HG03354 (cell line): Measurements from ENCODE around the gene SMURF1.
"Not testable (repeated sequence)": the region's sequence is repeated elsewhere in the genome, so short reads cannot be mapped to it uniquely, and the experiment has no call there.

ENCODE experiments used
- ATAC-seq: cut with Tn5 transposase; IDR thresholded peaks from one replicate; pipeline ENCODE4 v1.9.1; 2021; ENCODE audit warnings: mild to moderate bottlenecking; ENCODE audit not compliant: unreplicated experiment, poor library complexity, severe bottlenecking

Gene SMURF1

DNA sequence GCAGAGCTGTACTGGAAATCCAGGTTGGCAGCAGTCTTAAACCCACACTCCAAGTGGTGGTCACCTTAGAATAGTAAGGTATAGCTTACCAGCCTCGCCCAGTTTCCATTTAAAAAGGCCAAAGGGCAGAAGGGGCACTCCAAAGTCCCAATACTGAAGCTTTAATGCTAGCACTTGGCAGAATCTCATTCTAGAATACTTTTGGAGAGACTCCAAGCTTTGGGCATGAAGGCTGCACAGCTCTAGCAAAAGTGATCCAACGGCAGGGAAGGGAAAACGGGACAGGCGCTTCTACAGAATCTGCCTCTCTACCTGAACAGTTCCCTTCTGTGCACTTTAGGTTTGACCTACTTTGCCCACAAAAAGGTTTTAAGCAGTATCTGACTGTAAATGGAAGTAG, 19.7 kb downstream of the SMURF1 start:
- no peak for ATAC-seq

GRCh38 chr7:99123571-99124033, 20.3 kb downstream of the SMURF1 start:
- ATAC-seq, result no peak

DNA sequence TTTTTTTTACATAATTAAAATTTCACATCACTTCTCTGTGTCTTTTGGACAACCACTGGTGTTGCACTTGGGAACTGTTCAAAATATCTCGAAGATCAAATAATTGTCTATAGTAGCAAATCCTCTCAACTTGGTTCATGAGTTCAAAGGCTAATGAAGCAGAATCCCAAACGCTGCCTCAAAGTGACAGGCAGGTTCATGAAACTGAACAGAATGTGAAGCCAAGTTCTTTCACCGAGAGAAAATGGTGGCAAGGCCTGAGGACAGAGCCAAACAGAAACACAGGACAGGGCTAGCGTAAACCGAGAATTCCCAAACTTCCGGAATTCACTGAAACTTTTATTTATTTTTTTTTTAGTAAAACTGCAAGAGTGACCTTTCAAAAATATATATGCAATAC, 21.1 kb downstream of the SMURF1 start:
- ATAC-seq, result no peak

DNA sequence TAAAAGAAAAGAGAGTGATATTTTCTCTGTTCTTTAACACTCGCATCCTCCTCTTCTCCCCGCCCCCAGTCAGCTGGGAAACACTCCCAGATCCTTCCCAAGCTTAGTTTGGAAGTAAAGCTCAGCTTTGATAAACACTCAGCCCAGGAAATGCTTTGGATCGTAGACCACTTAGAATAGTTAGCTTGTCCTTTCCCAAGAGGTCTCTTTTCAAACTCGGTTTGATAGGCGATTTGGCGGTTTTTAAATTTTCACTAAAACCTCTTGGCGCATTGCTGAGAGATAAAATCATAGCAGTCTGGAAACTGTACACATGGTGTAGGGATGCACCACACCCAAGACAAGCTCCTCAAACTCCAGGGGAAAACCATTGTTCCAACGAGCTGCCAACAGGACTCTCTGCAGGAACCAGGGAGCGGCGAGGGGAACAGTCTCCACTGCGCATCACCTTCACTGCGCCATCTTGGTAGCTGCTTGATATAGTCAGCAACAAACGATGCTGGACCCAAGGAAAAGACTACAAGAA, 22.3 kb downstream of the SMURF1 start:
- no peak for ATAC-seq

GRCh38 chr7:99120916-99121315, 23.0 kb downstream of the SMURF1 start:
- no peak for ATAC-seq

- no peak for ATAC-seq
Measured at GRCh38 chr7:99120501-99120900, 23.4 kb downstream of the SMURF1 start.

DNA sequence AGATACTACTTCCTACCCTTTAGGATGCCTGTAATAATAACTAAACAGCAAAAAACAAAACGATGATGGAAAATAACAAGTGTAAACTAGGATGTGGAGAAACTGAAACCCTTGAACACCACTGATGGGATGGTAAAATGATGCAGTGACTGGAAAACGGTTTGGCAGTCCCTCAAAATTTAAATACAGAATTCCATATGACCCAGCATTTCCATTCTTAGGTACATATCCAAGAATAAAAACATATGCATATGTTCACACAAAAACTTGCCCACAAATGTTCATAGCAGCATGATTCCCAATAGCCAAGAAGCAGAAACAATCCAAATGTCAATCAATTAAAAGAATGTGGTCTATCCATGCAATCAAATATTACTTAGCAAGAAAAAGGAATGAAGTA, 25.8 kb downstream of the SMURF1 start:
- no peak for ATAC-seq

DNA sequence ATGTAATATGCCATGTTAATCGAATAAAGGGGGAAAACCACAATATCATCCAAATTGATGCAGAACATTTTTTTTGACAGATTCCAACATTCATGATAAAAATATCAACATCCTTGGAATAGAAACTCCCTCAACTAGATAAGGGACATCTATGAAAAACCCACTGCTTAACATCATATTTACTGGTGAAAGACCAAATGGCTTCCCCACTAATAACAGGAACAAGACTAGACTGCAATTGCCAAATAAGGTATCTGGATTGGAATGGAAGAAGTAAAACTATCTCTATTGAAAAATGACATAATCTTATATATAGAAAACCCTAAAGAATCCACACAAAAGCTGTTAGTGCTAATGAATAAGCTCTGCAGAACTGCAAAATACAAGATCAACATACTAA, 27.8 kb downstream of the SMURF1 start:
- no peak for ATAC-seq

- no peak for ATAC-seq
Measured at GRCh38 chr7:99115379-99115778, 28.5 kb downstream of the SMURF1 start.

GRCh38 chr7:99112979-99113378, 30.9 kb downstream of the SMURF1 start:
- no peak for ATAC-seq

GRCh38 chr7:99112097-99112496, 31.8 kb downstream of the SMURF1 start:
- ATAC-seq, result peak; percentile 82

- ATAC-seq, result peak; percentile 16
Measured at GRCh38 chr7:99111591-99111990, 32.3 kb downstream of the SMURF1 start.

DNA sequence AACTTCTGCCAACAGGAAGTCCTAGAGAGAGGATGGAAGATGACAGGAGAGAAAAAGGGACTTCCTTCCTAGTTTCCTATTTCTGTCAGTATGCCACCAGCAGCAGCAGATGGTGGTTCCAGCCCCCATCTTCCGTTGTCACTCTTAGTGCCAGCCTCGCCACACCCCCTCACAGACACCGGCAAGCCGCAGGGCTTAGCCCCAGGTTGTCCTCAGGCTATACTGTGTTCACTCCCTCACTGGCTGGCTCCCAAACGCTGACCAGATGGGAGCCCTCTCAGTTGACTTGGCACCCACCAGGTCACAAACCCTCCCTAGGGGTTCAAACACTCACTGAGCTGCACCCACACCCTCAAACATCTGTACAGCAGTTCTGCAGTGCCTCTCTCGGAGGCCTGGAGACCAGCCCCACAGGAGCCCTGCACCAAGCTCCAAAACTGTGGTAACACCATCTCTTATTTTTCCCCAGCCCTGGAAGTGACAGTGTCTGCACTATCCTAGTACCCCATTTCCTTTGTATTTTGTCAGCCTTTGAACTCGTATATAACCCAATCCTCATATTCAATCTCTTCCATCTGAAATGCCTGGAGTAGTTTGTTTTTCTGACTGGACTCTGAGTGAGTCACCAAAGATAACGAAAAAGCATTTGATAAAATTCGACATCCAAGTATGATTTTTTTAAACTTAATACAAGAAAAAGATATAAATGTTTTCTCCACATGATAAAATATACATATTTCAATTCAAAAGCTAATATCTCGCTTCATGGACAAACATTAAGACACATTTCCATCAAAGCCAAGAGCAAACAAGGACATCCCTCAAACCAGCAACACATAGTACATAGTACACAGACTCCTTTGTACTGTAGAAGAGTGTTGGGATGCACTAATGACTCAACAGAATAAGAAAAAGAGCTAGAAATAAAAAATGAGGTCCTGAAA, 34.5 kb downstream of the SMURF1 start:
- ATAC-seq, result no peak

GRCh38 chr7:99108613-99109012, 35.3 kb downstream of the SMURF1 start:
- no peak for ATAC-seq

DNA sequence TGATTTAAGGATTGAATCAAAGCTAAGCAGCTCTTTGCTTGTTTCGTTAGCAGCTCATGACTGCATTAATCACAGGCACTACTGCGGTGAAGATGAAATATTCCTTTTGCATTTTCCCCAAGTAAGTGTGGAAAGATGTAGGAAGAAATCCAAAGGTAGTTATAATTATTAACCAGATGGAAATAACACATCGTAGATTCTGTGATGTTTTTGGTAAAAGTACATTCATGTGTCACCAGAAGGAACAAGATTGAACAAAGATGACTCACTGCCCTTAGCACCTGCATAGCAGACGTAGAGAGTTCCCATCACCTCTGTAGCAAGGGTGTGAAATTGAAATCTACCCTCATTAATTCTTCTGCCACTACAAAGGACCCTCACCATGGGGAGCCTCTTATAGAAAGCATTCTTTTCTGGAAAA, 37.1 kb downstream of the SMURF1 start:
- no peak for ATAC-seq

DNA sequence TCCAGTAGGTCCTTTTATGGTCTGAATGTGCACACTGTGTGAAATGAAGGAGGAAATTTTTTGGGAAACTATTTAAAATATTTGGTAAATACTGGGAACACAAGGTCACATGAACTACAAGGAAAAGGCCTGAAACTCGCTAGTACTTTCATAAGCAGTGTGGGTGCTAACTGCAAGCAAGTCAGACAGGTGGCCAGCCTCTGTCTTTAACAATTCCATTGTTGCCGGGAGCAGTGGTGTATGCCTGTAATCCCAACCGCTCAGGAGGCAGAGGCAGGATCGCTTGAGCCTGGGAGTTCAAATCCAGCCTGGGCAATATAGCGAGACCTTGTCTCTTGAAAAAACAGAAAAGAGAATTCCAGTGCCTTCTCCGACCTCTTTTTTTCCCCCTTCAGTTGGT, 37.5 kb downstream of the SMURF1 start:
- ATAC-seq, result no peak

- ATAC-seq, result no peak
Measured at GRCh38 chr7:99105756-99106155, 38.2 kb downstream of the SMURF1 start.

DNA sequence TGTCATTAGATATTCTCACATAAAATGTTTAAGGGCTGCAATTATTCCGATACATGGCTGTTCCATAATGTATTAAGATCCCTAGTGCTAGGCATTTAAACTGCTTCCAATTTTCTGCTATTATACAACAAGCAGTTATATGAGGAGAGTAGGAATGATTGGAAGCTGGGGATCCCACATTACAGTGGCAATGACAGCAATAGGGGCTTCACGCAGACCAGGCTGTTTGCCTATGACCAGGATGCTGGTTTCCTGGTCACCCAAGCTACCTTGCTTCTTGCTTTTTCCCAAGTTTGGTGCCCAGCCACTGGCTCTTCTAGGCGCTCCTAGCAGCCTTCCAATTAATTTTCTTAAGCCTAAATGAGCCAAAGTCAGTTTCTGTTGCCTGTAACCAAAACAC, 39.3 kb downstream of the SMURF1 start:
- no peak for ATAC-seq

DNA sequence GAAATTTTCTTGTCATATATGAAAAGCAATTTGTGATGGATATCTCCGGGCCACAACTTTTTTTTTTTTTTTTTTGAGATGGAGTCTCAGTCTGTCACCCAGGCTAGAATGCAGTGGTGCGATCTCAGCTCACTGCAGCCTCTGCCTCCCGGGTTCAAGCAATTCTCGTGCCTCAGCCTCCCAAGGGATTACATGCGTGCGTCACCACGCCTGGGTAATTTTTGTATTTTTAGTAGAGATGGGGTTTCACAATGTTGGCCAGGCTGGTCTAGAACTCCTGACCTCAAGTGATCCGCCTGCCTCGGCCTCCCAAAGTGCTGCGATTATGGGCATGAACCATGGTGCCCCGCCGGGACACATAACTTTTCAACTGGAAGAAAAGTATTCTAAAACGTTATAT, 40.1 kb downstream of the SMURF1 start:
- ATAC-seq, result not testable (repeated sequence)

DNA sequence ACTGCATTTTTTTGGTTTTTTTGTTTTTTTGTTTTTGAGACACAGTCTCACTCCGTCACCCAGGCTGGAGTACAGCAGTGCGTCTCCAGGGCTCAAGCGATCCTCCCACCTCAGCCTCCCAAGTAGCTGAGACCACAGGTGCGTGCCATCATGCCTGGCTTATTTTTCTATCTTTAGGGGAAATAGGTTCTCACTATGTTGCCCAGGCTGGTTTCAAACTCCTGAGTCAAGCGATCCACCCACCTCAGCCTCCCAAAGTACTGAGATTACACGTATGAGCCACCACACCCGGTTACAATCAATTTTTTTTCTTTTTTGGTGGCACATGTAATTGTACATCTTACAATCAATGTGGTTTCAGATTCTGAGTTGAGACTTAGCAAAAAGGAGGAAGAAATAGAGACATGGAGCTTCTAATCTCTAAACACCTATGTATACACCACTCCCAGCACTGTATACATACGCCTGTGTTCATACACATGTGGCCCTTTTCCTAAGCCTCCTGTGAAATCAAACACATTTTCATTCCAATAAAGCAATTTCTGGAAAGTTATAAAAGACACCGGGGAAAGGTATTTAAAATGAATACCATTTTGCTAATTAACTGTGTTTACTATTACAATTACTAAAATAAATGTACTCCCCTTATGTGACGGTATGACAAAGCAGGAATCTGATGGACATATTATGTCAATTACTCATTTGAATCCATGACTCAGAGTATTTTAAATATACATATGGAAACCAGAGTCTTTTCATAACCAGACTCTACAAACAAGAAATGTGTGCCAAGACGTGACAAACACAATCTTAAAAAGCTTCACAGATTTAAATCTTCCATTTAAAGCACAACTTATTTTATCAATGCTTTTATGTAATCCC, 40.9 kb downstream of the SMURF1 start:
- ATAC-seq, result no peak
